ENCODE results near the gene KDM4B.

Gene KDM4B

GRCh38 chr19:5112175-5112574 lies 143.3 kb downstream of the KDM4B start:
- DNase-seq, result no peak

- DNase-seq, result no peak
These were observed 144.0 kb downstream of the KDM4B start for GRCh38 chr19:5112681-5113575.

- no peak for DNase-seq
These were observed 145.0 kb downstream of the KDM4B start for GRCh38 chr19:5113633-5114586.

DNA sequence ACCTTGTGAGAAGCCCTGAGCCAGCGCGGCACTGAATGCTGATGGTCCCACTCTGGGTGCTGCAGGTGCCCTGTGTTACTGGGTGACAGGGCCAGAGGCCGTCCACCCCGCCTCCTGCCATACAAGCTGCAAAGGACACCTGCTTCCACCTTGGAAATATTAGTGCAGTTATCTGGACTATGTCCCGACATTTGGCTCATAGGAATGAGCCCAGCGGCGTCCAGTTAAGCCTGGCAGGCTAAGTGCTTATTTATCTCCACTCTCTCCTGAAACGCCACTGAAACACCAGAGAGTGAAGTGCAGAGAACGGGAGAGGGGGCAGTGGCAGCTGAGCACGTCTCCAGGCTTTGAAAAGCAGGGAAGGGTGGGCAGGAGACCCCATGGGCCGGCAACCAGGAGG lies 145.8 kb downstream of the KDM4B start:
- no peak for DNase-seq

GRCh38 chr19:5115351-5115750 lies 146.4 kb downstream of the KDM4B start:
- no peak for DNase-seq

DNA sequence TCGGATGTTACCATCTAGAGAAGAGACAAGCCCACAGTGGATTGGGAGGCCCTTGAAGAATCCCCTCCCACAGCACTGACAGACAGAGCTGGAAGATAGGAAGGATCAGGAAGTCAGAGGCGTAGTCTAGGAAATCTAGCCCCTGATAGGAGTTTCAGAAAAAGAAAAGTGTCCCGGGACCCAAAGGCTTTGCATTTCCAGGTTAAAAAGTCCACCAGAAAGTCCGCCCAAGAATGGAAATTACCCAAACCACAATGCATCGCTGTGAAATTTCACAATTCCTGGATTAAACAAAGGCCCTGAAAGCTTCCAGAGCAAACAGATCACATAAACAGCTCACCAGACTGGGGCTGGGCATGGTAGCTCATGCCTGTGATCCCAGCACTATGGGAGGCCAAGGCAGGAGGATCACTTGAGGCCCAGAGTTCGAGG lies 146.9 kb downstream of the KDM4B start:
- no peak for DNase-seq

GRCh38 chr19:5116292-5116691 lies 147.4 kb downstream of the KDM4B start:
- no peak for DNase-seq

DNA sequence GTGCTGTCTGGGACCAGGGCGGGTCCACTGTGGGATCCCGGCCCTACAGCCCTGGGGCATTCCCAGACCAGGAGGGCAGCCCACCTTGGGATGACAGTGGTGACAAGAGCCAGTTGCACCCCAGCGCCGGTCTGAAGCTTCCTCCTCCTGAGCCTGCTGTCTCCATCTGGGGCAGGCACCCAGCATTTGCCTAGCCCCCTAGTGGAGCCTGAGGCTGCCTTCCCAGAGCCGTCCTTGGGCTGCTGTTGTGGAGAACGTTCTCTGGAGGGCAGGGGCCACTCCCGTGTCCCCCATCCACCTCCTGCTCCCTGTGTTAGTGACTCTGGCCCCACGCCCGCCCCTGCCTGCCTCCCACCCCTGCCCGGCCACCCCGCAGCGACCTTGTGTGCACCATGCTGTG lies 148.5 kb downstream of the KDM4B start:
- DNase-seq, result no peak

DNA sequence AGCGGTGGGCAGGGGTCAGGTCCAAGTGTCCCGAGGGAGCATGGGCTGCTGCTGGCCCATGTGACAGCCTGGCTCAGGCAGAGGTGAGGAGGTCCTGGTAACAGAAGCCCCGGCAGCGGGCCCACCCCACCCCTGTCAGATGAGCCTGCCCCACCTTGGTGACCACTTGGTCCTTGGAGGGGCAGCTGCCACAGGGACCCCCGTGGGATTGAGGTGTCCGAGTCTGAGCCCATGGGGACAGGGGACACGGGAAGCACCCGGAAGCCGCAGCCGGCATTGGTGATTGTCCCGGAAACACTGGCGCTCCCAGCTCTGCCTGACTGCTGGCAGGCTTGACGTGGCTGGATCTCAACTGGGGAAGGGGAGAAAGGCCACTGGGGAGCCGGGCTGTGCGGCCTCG lies 149.1 kb downstream of the KDM4B start:
- DNase-seq, result no peak

DNA sequence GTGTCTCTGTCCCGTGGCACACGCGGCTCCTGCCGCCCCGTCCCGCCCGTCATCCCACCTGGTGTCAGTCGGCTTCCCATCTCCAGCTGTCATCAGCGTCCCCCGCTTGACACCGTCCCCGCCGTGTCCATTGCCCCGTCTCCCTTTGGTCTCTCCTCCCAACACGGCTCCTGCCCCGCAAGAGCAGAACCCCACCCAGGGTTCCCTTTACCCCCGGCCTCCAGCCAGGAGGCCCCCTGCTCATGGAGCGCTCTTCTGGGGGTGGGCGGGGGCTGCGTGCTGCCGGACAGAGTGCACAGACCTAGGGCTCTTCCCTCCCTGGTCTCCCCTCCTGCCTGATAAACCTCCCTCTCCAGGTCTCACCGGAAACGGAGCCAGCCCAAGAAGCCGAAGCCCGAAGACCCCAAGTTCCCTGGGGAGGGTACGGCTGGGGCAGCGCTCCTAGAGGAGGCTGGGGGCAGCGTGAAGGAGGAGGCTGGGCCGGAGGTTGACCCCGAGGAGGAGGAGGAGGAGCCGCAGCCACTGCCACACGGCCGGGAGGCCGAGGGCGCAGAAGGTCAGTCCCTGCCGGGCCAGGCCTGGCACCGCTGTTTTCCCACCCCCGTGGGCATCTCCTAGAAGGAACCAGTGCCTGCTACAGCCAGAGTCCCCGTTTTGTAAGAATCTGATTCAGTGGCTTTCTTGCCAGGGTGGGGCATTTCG lies 150.5 kb downstream of the KDM4B start:
- DNase-seq, result no peak

- DNase-seq, result no peak
These were observed 151.4 kb downstream of the KDM4B start for GRCh38 chr19:5120321-5120720.

DNA sequence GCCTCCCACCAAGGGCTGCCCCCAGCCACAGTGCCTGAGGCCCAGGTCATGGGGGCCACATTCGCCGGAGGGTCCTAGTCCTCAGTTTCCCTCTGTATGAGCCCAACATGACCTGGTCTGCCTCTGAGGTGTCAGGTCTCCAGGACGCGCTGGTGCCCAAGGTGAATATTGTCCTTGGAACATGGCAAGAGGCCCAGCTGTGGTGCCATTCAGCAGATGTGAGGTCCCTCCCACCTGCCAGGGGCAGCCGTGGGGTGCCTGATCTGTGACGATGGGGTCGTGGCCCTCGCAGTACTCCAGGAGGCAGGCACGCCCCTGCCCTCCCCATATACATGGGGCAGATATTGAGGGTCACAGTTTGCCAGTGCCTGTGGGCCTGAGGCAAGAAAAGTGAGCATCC lies 151.9 kb downstream of the KDM4B start:
- DNase-seq, result no peak

DNA sequence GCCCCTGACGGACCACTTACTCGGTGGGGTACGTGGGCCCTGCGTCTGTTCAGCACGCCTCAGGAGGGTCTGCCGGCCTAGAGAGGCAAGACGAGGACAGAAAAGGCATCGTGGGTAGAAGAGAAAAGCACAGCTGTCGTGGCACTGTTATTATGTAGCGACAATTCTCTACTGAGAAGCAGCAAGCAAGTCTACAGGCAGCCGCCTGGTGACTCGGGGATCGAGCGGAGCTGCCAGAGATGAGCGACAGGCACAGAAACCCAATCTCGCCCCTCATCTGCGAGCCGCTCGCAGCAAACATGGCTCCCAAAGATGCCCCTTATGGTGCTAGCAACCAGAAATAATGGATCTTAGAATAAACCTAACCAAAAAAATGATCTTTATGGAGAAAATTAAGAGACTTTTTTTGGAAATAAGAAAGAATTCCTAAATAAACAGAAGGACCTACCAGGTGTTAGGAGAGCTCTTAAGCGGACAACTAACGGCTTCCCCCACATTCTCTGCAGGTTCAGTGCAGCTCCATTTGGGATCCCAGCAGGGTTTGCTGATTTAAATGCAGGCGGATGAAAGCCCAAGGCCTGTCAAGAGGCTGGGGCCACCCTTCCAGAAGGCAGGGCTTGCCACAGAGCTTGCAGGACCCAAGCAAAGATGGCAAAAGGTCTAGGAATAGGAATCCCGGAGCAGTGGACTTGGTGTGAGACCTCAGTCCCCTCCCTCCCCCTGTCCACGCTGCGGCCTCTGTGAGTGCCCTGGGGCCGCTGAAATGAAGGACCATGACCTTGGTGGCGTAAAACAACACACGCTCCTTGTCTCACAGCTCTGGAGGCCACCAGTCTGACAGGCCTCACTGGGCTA lies 152.6 kb downstream of the KDM4B start:
- DNase-seq, result no peak

GRCh38 chr19:5122121-5122400 lies 153.1 kb downstream of the KDM4B start:
- no peak for DNase-seq

GRCh38 chr19:5122671-5123409 lies 153.9 kb downstream of the KDM4B start:
- DNase-seq, result no peak

DNA sequence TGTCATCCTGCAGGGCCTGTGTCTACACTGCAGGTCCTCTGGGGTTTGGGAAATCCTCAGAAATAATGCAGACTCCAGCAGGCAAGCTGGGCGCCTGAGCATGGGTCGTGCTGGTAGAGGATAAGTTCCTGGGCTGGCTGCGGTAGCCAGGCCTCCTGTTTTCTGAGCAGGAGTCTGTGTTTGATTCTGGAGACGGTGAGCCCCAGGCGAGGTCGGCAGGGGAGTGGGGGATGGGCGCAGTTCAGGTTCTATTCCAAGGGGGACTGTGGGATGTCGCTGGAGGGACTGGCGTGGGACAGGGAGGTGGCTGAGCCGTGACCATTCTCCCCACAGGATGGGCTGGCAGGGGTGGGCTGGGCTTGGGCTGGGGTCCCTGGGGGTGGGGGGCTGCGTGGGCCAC lies 154.7 kb downstream of the KDM4B start:
- no peak for DNase-seq

GRCh38 chr19:5124111-5124855 lies 155.4 kb downstream of the KDM4B start:
- no peak for DNase-seq

DNA sequence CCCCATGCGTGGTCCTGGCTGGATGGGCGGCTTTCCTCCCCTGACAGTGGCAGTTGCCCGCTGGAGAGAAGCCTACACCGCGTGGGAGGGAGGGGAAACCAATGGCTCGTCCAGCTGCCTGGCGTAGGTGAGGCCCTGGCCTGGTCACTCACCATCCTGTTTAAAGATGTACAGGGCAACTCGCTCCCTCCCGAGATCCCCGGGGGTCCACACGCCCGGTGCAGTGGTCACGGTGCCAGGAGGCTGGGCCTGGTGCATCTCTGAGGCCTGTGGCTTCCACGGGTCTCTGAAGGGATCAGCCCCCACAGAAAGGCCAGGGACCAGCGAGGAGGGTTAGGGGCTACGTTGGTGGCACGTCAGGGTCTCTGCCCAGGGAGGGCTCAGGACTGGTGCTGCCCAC lies 156.5 kb downstream of the KDM4B start:
- no peak for DNase-seq

- DNase-seq, result no peak
These were observed 157.0 kb downstream of the KDM4B start for GRCh38 chr19:5125797-5126497.
